CD4-positive, CD25-positive, alpha-beta regulatory T cell (primary cell): ENCODE results near the gene PPP6R1. TPM values are rescaled to one million over a fixed set of nuclear protein-coding genes. Genes with fewer than 3 reads are reported as not detected.

Experiments
- ATAC-seq, 2 donors: fragments of 150-1000 bp; cut with Tn5 transposase; one replicate each; pipeline ENCODE4 v1.10.0; 2021; ENCODE audit warnings: low read depth in 2 of 2, moderate number of reproducible peaks in 2 of 2, moderate library complexity in 1 of 2
- DNase-seq, 3 donors: peaks; one replicate each; pipeline versions ENCODE4 v3.0.0 to v3.0.0-alpha.2; 2012 to 2022; ENCODE audit warnings: mixed read lengths in 1 of 3
- H3K27ac ChIP-seq: one replicate; pipeline ENCODE4 v1.7.0; 2013; ENCODE audit warnings: mild to moderate bottlenecking, low read length; ENCODE audit not compliant: insufficient read depth, poor library complexity, severe bottlenecking
- H3K27me3 ChIP-seq: one replicate; pipeline ENCODE4 v1.7.0; 2013; ENCODE audit warnings: low read length; ENCODE audit not compliant: control insufficient read depth, insufficient read depth
- H3K36me3 ChIP-seq: one replicate; pipeline ENCODE4 v1.7.0; 2013; ENCODE audit warnings: mild to moderate bottlenecking, low read length, moderate library complexity; ENCODE audit not compliant: control insufficient read depth, insufficient read depth
- H3K4me1 ChIP-seq: 2 replicates; pipeline ENCODE4 v1.7.0; 2013; ENCODE audit warnings: mild to moderate bottlenecking, low read length; ENCODE audit not compliant: insufficient read depth, control insufficient read depth, poor library complexity, severe bottlenecking
- H3K4me3 ChIP-seq: one replicate; pipeline ENCODE4 v1.7.0; 2013; ENCODE audit warnings: low read depth, mild to moderate bottlenecking, low read length, moderate library complexity
- H3K9me3 ChIP-seq, 2 experiments: 1 replicate in 1 of 2; 2 replicates in 1 of 2; pipeline ENCODE4 v1.7.0; 2013; ENCODE audit warnings: low read length in 2 of 2, mild to moderate bottlenecking in 1 of 2, moderate library complexity in 1 of 2; ENCODE audit not compliant: control insufficient read depth in 2 of 2
- H3K27ac Mint-ChIP-seq, 3 donors: one replicate each; pipeline ENCODE4 v1.8.0; 2020 to 2022; ENCODE audit warnings: mild to moderate bottlenecking in 3 of 3, mixed read lengths in 3 of 3, moderate library complexity in 2 of 3
- H3K27me3 Mint-ChIP-seq: one replicate; pipeline ENCODE4 v1.8.0; 2022; ENCODE audit warnings: mild to moderate bottlenecking, mixed read lengths
- H3K36me3 Mint-ChIP-seq: one replicate; pipeline ENCODE4 v1.8.0; 2020; ENCODE audit warnings: mixed read lengths
- H3K4me1 Mint-ChIP-seq, 4 donors: one replicate each; pipeline ENCODE4 v1.8.0; 2020 to 2022; ENCODE audit warnings: mixed read lengths in 4 of 4, mild to moderate bottlenecking in 1 of 4
- H3K4me3 Mint-ChIP-seq, 4 donors: one replicate each; pipeline ENCODE4 v1.8.0; 2020 to 2022; ENCODE audit warnings: mild to moderate bottlenecking in 4 of 4, mixed read lengths in 4 of 4, moderate library complexity in 3 of 4
- H3K9me3 Mint-ChIP-seq, 7 donors: one replicate each; pipeline ENCODE4 v1.8.0; 2020 to 2022; ENCODE audit warnings: mixed read lengths in 7 of 7, mild to moderate bottlenecking in 3 of 7, moderate library complexity in 2 of 7
- polyA plus RNA-seq, 4 donors: library from polyadenylated mRNA; unstranded; fragments of 300-500 nt; fragmentation: Illumina TruSeq; gene quantifications; one replicate each; pipeline ENCODE4 v1.2.3, GENCODE V29; 2021
- total RNA-seq: library from RNA; stranded (reverse); gene quantifications from one replicate; pipeline ENCODE4 v1.2.3, GENCODE V29; 2022

PPP6R1 gene
- total and polyA plus RNA-seq, 5 donors from 2014 or later: 38.9 to 168 (median 46.6) TPM

GRCh38 chr19:55188625-55189024 lies 70.2 kb downstream of the PPP6R1 start:
- peaks cover 0 to 4% (median 0%) of the 10 kb centered on the region in 4 donors for H3K4me1 Mint-ChIP-seq
- ATAC-seq (no peak), DNase-seq (peak in 1 of 3 donors; percentile 8)
- no peaks in the 10 kb centered on the region for H3K36me3 ChIP-seq
- no peaks in the 10 kb centered on the region for H3K4me1 ChIP-seq
- H3K9me3 ChIP-seq: no peaks in the 10 kb centered on the region
- H3K9me3 Mint-ChIP-seq: peaks cover 0 to 2% (median 0%) of the 10 kb centered on the region in 7 donors
- H3K27me3 Mint-ChIP-seq: peaks cover 12% of the 10 kb centered on the region
- no peak overlapping the region for H3K4me3 ChIP-seq
- no peak overlapping the region for H3K27ac ChIP-seq
- no peak overlapping the region for H3K4me3 Mint-ChIP-seq
- H3K36me3 Mint-ChIP-seq: no peaks in the 10 kb centered on the region
- no peak overlapping the region for H3K27ac Mint-ChIP-seq
- H3K27me3 ChIP-seq: no peaks in the 10 kb centered on the region

- H3K4me3 ChIP-seq: no peak overlapping the region
- H3K4me1 Mint-ChIP-seq: peaks cover 0 to 6% (median 0%) of the 10 kb centered on the region in 4 donors
- H3K36me3 ChIP-seq: no peaks in the 10 kb centered on the region
- H3K27me3 ChIP-seq: peaks cover 3% of the 10 kb centered on the region
- H3K9me3 Mint-ChIP-seq: peaks cover 0 to 5% (median 0%) of the 10 kb centered on the region in 7 donors
- no peaks in the 10 kb centered on the region for H3K4me1 ChIP-seq
- no peak overlapping the region for H3K27ac ChIP-seq
- no peaks in the 10 kb centered on the region for H3K9me3 ChIP-seq
- H3K27ac Mint-ChIP-seq: no peak overlapping the region
- ATAC-seq: no peak
- peaks cover 20% of the 10 kb centered on the region for H3K27me3 Mint-ChIP-seq
- H3K4me3 Mint-ChIP-seq: no peak overlapping the region
- H3K36me3 Mint-ChIP-seq: no peaks in the 10 kb centered on the region
- DNase-seq: no peak
Observed at GRCh38 chr19:55186080-55186479, 72.7 kb downstream of the PPP6R1 start.

DNA sequence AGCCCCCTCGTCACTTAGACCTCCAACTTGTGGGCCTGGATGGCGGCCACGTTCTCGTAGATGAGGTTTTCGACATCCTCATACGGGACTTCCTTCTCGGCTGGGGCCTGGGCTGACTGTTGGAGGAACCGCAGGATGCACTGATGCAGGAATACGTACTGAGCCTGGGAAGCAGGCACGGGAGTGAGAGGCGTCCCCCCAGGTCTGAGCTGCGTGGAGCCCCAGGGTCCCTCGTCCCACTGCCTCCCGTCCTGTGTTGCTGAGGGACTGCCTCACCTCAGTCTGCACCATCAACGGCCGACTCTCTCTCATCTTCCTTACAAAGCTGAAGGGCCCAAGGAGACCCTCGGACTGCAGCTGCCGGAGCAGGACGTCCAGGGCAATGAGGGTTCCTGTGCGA lies 77.1 kb downstream of the PPP6R1 start:
- H3K4me1 Mint-ChIP-seq: peaks cover 0 to 27% (median 5%) of the 10 kb centered on the region in 4 donors
- Histone ChIP-seq H3K27ac (no peak overlapping the region), H3K4me1 (peaks cover 20% of the 10 kb centered on the region), H3K27me3 (peaks cover 18% of the 10 kb centered on the region), H3K4me3 (no peak overlapping the region), H3K36me3 (no peaks in the 10 kb centered on the region), H3K9me3 (no peaks in the 10 kb centered on the region)
- H3K27me3 Mint-ChIP-seq: peaks cover 56% of the 10 kb centered on the region
- ATAC-seq: no peak
- no peaks in the 10 kb centered on the region for H3K36me3 Mint-ChIP-seq
- H3K27ac Mint-ChIP-seq: no peak overlapping the region
- H3K9me3 Mint-ChIP-seq: peaks cover 0 to 5% (median 0%) of the 10 kb centered on the region in 7 donors
- no peak for DNase-seq
- H3K4me3 Mint-ChIP-seq: peak overlapping the region in 1 of 4 donors; percentile 63

Other genes with a start within 250 kb of the PPP6R1 start
- gene GP6, start 220.8 kb downstream of the PPP6R1 start, total RNA-seq: 2.0 TPM
- gene GP6, start 220.8 kb downstream of the PPP6R1 start, polyA plus RNA-seq: not detected
- gene RDH13, start 195.9 kb downstream of the PPP6R1 start, total RNA-seq: 14.1 TPM
- 10 to 100 TPM in 3 of 4 donors, 1 to 10 TPM in 1; 9.1 to 16.1 (median 14.7) TPM for gene RDH13, start 195.9 kb downstream of the PPP6R1 start, polyA plus RNA-seq
- 4.4 TPM for gene EPS8L1, start 183.1 kb downstream of the PPP6R1 start, total RNA-seq
- gene EPS8L1, start 183.1 kb downstream of the PPP6R1 start, polyA plus RNA-seq: 1 to 10 TPM in 3 of 4 donors, under 1 TPM in 1; 0.41 to 4.0 (median 1.3) TPM
- gene PPP1R12C, start 141.4 kb downstream of the PPP6R1 start, total RNA-seq: 191 TPM
- gene PPP1R12C, start 141.4 kb downstream of the PPP6R1 start, polyA plus RNA-seq: 1 to 10 TPM; 2.2 to 5.9 (median 3.8) TPM
- not detected for gene TNNT1, start 109.8 kb downstream of the PPP6R1 start, total RNA-seq
- gene TNNT1, start 109.8 kb downstream of the PPP6R1 start, polyA plus RNA-seq: not detected
- not detected for gene TNNI3, start 101.3 kb downstream of the PPP6R1 start, total RNA-seq
- gene TNNI3, start 101.3 kb downstream of the PPP6R1 start, polyA plus RNA-seq: not detected
- gene DNAAF3, start 92.4 kb downstream of the PPP6R1 start, total RNA-seq: not detected
- gene DNAAF3, start 92.4 kb downstream of the PPP6R1 start, polyA plus RNA-seq: not detected
- 1.9 TPM for gene SYT5, start 78.7 kb downstream of the PPP6R1 start, total RNA-seq
- gene SYT5, start 78.7 kb downstream of the PPP6R1 start, polyA plus RNA-seq: under 1 TPM in 1 of 4 donors, not detected in 3; 0.06 TPM
- not detected for gene PTPRH, start 49.5 kb downstream of the PPP6R1 start, total RNA-seq
- gene PTPRH, start 49.5 kb downstream of the PPP6R1 start, polyA plus RNA-seq: not detected
- 13.3 TPM for gene TMEM86B, start 30.3 kb downstream of the PPP6R1 start, total RNA-seq
- under 1 TPM in 3 of 4 donors, not detected in 1; 0.25 to 0.83 (median 0.49) TPM for gene TMEM86B, start 30.3 kb downstream of the PPP6R1 start, polyA plus RNA-seq
- 15.8 TPM for gene HSPBP1, start 21.1 kb upstream of the PPP6R1 start, total RNA-seq
- 10 to 100 TPM; 30.2 to 37.2 (median 35.1) TPM for gene HSPBP1, start 21.1 kb upstream of the PPP6R1 start, polyA plus RNA-seq
- 1.5 TPM for gene BRSK1, start 25.0 kb upstream of the PPP6R1 start, total RNA-seq
- not detected for gene BRSK1, start 25.0 kb upstream of the PPP6R1 start, polyA plus RNA-seq
- gene TMEM150B, start 66.3 kb upstream of the PPP6R1 start, total RNA-seq: 2.1 TPM
- not detected for gene TMEM150B, start 66.3 kb upstream of the PPP6R1 start, polyA plus RNA-seq
- gene KMT5C, start 80.9 kb upstream of the PPP6R1 start, total RNA-seq: 69.6 TPM
- 1 to 10 TPM in 3 of 4 donors, under 1 TPM in 1; 0.98 to 1.6 (median 1.2) TPM for gene KMT5C, start 80.9 kb upstream of the PPP6R1 start, polyA plus RNA-seq
- gene COX6B2, start 95.7 kb upstream of the PPP6R1 start, total RNA-seq: 0.57 TPM
- not detected for gene COX6B2, start 95.7 kb upstream of the PPP6R1 start, polyA plus RNA-seq
- gene GARIN5B, start 104.2 kb upstream of the PPP6R1 start, total RNA-seq: not detected
- gene GARIN5B, start 104.2 kb upstream of the PPP6R1 start, polyA plus RNA-seq: not detected
- not detected for gene IL11, start 111.4 kb upstream of the PPP6R1 start, total RNA-seq
- not detected for gene IL11, start 111.4 kb upstream of the PPP6R1 start, polyA plus RNA-seq
- not detected for gene TMEM190, start 117.8 kb upstream of the PPP6R1 start, total RNA-seq
- not detected for gene TMEM190, start 117.8 kb upstream of the PPP6R1 start, polyA plus RNA-seq
- gene TMEM238, start 125.3 kb upstream of the PPP6R1 start, total RNA-seq: 15.9 TPM
- 1 to 10 TPM in 2 of 4 donors, under 1 TPM in 2; 0.42 to 1.3 (median 0.79) TPM for gene TMEM238, start 125.3 kb upstream of the PPP6R1 start, polyA plus RNA-seq
- 2,934 TPM for gene RPL28, start 126.9 kb upstream of the PPP6R1 start, total RNA-seq
- 100 to 1,000 TPM; 527 to 727 (median 674) TPM for gene RPL28, start 126.9 kb upstream of the PPP6R1 start, polyA plus RNA-seq
- gene UBE2S, start 148.8 kb upstream of the PPP6R1 start, total RNA-seq: 92.9 TPM
- gene UBE2S, start 148.8 kb upstream of the PPP6R1 start, polyA plus RNA-seq: 10 to 100 TPM; 24.9 to 38.8 (median 33.2) TPM
- not detected for gene SHISA7, start 184.3 kb upstream of the PPP6R1 start, total RNA-seq
- gene SHISA7, start 184.3 kb upstream of the PPP6R1 start, polyA plus RNA-seq: not detected
- gene ISOC2, start 202.6 kb upstream of the PPP6R1 start, total RNA-seq: 6.3 TPM
- gene ISOC2, start 202.6 kb upstream of the PPP6R1 start, polyA plus RNA-seq: 10 to 100 TPM; 24.7 to 34.1 (median 28.1) TPM
- gene C19orf85, start 205.7 kb upstream of the PPP6R1 start, total RNA-seq: not detected
- gene C19orf85, start 205.7 kb upstream of the PPP6R1 start, polyA plus RNA-seq: not detected
- 23.9 TPM for gene ZNF628, start 217.6 kb upstream of the PPP6R1 start, total RNA-seq
- under 1 TPM; 0.05 to 0.22 (median 0.09) TPM for gene ZNF628, start 217.6 kb upstream of the PPP6R1 start, polyA plus RNA-seq
- gene NAT14, start 226.2 kb upstream of the PPP6R1 start, total RNA-seq: 9.2 TPM
- 1 to 10 TPM; 3.3 to 5.1 (median 4.1) TPM for gene NAT14, start 226.2 kb upstream of the PPP6R1 start, polyA plus RNA-seq
- 0.27 TPM for gene SSC5D, start 229.4 kb upstream of the PPP6R1 start, total RNA-seq
- not detected for gene SSC5D, start 229.4 kb upstream of the PPP6R1 start, polyA plus RNA-seq